Lower leg skin (tissue), 3 donors: Measurements from ENCODE around the gene GPC1.

Experiments used
- POLR2A ChIP-seq, 2 donors: fragments of 450-650 bp; IDR thresholded peaks; one replicate each; pipeline ENCODE4 v1.6.1; 2016 to 2017; ENCODE audit warnings: antibody characterized with exemption in 2 of 2, mild to moderate bottlenecking in 1 of 2, moderate library complexity in 1 of 2
- TF ChIP-seq, protein P1 (sequence below), 3 donors: fragments of 450-650 bp; IDR thresholded peaks; one replicate each; pipeline ENCODE4 v1.5.1; 2016; ENCODE audit warnings: antibody characterized with exemption in 3 of 3, mild to moderate bottlenecking in 3 of 3, moderate library complexity in 2 of 3

DNA sequence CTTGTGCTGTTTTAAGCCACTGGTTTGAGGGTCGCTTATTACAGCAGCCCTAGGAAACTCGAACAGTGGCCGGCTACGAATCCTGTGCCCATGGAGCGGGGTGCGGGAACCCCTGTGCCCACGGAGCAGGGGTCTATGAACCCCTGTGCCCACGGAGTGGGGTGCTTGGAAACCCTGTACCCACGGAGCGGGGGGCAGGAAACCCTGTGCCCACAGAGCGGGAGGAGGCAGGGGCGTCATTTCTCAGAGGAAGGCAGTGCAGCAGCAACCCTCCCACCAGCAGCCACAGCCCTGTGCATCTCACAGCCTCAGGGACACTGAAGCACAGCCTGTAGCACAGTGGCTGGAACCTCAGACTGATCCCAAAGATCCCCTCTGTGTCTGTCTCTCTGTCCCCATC lies 34.2 kb upstream of the GPC1 start:
- TF ChIP-seq, protein P1, sequence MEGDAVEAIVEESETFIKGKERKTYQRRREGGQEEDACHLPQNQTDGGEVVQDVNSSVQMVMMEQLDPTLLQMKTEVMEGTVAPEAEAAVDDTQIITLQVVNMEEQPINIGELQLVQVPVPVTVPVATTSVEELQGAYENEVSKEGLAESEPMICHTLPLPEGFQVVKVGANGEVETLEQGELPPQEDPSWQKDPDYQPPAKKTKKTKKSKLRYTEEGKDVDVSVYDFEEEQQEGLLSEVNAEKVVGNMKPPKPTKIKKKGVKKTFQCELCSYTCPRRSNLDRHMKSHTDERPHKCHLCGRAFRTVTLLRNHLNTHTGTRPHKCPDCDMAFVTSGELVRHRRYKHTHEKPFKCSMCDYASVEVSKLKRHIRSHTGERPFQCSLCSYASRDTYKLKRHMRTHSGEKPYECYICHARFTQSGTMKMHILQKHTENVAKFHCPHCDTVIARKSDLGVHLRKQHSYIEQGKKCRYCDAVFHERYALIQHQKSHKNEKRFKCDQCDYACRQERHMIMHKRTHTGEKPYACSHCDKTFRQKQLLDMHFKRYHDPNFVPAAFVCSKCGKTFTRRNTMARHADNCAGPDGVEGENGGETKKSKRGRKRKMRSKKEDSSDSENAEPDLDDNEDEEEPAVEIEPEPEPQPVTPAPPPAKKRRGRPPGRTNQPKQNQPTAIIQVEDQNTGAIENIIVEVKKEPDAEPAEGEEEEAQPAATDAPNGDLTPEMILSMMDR (IDR thresholded peaks at IDR 0.05), result no peak
- TF ChIP-seq POLR2A (IDR thresholded peaks at IDR 0.05), result no peak
